Endothelial cell of umbilical vein (primary cell): ENCODE measurements around the gene HCN2. TPM values are rescaled to one million over a fixed set of nuclear protein-coding genes. Genes with fewer than 3 reads are reported as not detected.

Experiments
- BruUV-seq: library from RNA; stranded (reverse); fragments of 400-500 nt; replicated peaks from 2 replicates; lab custom pipeline; 2021; lab: Mats Ljungman, UMichigan
- CTCF ChIA-PET: fragments of 300-600, 350-600 bp; sonication (Branson Sonifier 250); formaldehyde crosslinking; loops from one replicate; lab custom pipeline; 2021; ENCODE audit warnings: antibody characterized with exemption, inconsistent platforms; lab: Charles Lee
- POLR2A ChIA-PET: fragments of 300-600, 350-600 bp; sonication (Branson Sonifier 250); formaldehyde crosslinking; loops from one replicate; lab custom pipeline; 2021; ENCODE audit warnings: antibody characterized with exemption, inconsistent platforms; lab: Charles Lee
- DNase-seq: peaks from one replicate; pipeline ENCODE4 v3.0.0-alpha.2; 2011; ENCODE audit warnings: low read depth, low spot score
- FAIRE-seq: peaks from 2 replicates; lab custom pipeline; 2011; peaks lifted over from hg19 to GRCh38; lab: Jason Lieb, UNC
- H2AFZ ChIP-seq: 2 replicates; pipeline ENCODE4 v1.6.0; 2012; ENCODE audit warnings: low read depth, low read length, control low read depth, inconsistent platforms
- H3K27ac ChIP-seq: 2 replicates; pipeline ENCODE4 v1.5.1; 2011; ENCODE audit warnings: low read depth, mild to moderate bottlenecking, control low read depth, low read length, moderate library complexity; ENCODE audit not compliant: insufficient read depth
- H3K27me3 ChIP-seq, 2 experiments: 2 replicates each; pipeline versions ENCODE4 v1.6.0 to v1.6.1; 2011; ENCODE audit warnings: low read length in 2 of 2, mixed read lengths in 1 of 2; ENCODE audit not compliant: control insufficient read depth in 2 of 2, insufficient read depth in 2 of 2
- H3K36me3 ChIP-seq, 2 experiments: 2 replicates in 1 of 2; 3 replicates in 1 of 2; pipeline ENCODE4 v1.5.1; 2011; ENCODE audit warnings: low read length in 2 of 2, mild to moderate bottlenecking in 1 of 2, moderate library complexity in 1 of 2; ENCODE audit not compliant: control insufficient read depth in 2 of 2, insufficient read depth in 2 of 2; ENCODE audit errors: extremely low read depth in 1 of 2
- H3K4me1 ChIP-seq: 3 replicates; pipeline ENCODE4 v1.5.1; 2011; ENCODE audit warnings: mild to moderate bottlenecking, low read length; ENCODE audit not compliant: control insufficient read depth, insufficient read depth; ENCODE audit errors: extremely low read depth
- H3K4me2 ChIP-seq: 2 replicates; pipeline ENCODE4 v1.6.1; 2011; ENCODE audit warnings: low read length, control low read depth, mixed read lengths; ENCODE audit not compliant: insufficient read depth
- H3K4me3 ChIP-seq, 3 experiments: fragments of 200-600 bp in 1 of 3; sonication (generic), shearing (Covaris generic) in 1 of 3; replicated peaks in 1 of 3; 2 replicates each; pipeline ENCODE4 v1.5.1; 2011 to 2016; ENCODE audit warnings: control low read depth in 3 of 3, low read length in 3 of 3, mild to moderate bottlenecking in 2 of 3, inconsistent platforms in 1 of 3, low read depth in 1 of 3, moderate library complexity in 1 of 3; ENCODE audit not compliant: insufficient read depth in 1 of 3
- H3K79me2 ChIP-seq: 2 replicates; pipeline ENCODE4 v1.6.0; 2012; ENCODE audit warnings: low read length, inconsistent platforms; ENCODE audit not compliant: control insufficient read depth, insufficient read depth
- H3K9ac ChIP-seq: replicated peaks from 2 replicates; pipeline ENCODE3; 2011; ENCODE audit warnings: low read length, control low read depth; ENCODE audit not compliant: insufficient read depth; ENCODE audit errors: extremely low read depth
- H3K9me1 ChIP-seq: replicated peaks from 3 replicates; pipeline ENCODE4 v1.6.0; 2011; ENCODE audit warnings: mild to moderate bottlenecking, low read length; ENCODE audit not compliant: control insufficient read depth, insufficient read depth; ENCODE audit errors: extremely low read depth
- H3K9me3 ChIP-seq: replicated peaks from 2 replicates; pipeline ENCODE4 v1.5.1; 2012; ENCODE audit warnings: low read length, inconsistent platforms; ENCODE audit not compliant: control insufficient read depth, insufficient read depth
- H4K20me1 ChIP-seq: replicated peaks from 2 replicates; pipeline ENCODE3; 2011; ENCODE audit warnings: mild to moderate bottlenecking, low read length; ENCODE audit not compliant: control insufficient read depth, insufficient read depth; ENCODE audit errors: extremely low read depth
- CTCF ChIP-seq, 2 donors: IDR thresholded peaks; 1 replicate in 1 of 2; 2 replicates in 1 of 2; pipeline ENCODE4 v1.5.1; 2011; ENCODE audit warnings: low read length in 2 of 2, mild to moderate bottlenecking in 2 of 2, moderate library complexity in 2 of 2, control low read depth in 1 of 2, inconsistent platforms in 1 of 2, low read depth in 1 of 2; ENCODE audit not compliant: insufficient read depth in 1 of 2; ENCODE audit errors: extremely low read depth in 1 of 2
- EZH2 ChIP-seq: IDR thresholded peaks from 2 replicates; pipeline ENCODE4 v1.6.1; 2012; ENCODE audit warnings: borderline replicate concordance, low read depth, mild to moderate bottlenecking, moderate library complexity, low read length, inconsistent platforms; ENCODE audit not compliant: severe bottlenecking
- FOS ChIP-seq: IDR thresholded peaks from 2 replicates; pipeline ENCODE4 v1.6.1; 2011; ENCODE audit warnings: mild to moderate bottlenecking, low read length, moderate library complexity, borderline replicate concordance; ENCODE audit not compliant: insufficient read depth
- GATA2 ChIP-seq: IDR thresholded peaks from 2 replicates; pipeline ENCODE4 v1.7.0; 2011; ENCODE audit warnings: low read depth, mild to moderate bottlenecking, moderate library complexity, mixed read lengths, low read length; ENCODE audit not compliant: insufficient read length, insufficient read depth
- JUN ChIP-seq: IDR thresholded peaks from 2 replicates; pipeline ENCODE4 v1.6.1; 2011; ENCODE audit warnings: borderline replicate concordance, low read depth; ENCODE audit not compliant: insufficient read length, insufficient read depth
- MAX ChIP-seq: IDR thresholded peaks from 2 replicates; pipeline ENCODE4 v1.6.1; 2011; ENCODE audit not compliant: insufficient read depth, insufficient read length
- MYC ChIP-seq: IDR thresholded peaks from one replicate; pipeline ENCODE4 v1.6.1; 2011; ENCODE audit warnings: mild to moderate bottlenecking, low read depth, low read length
- POLR2A ChIP-seq: IDR thresholded peaks from 2 replicates; pipeline ENCODE4 v1.6.1; 2012; ENCODE audit warnings: low read depth, mild to moderate bottlenecking, control low read depth, low read length
- POLR2AphosphoS5 ChIP-seq: IDR thresholded peaks from 2 replicates; pipeline ENCODE4 v1.6.1; 2012; ENCODE audit warnings: low read depth, mild to moderate bottlenecking, control low read depth, low read length, moderate library complexity; ENCODE audit not compliant: insufficient read depth
- dilution Hi-C: fragments of 300-500 bp; cut with MboI; formaldehyde crosslinking; loops from one replicate; pipeline ENCODE4 v1.15.0; 2019; ENCODE audit warnings: low sequenced_read_pairs; ENCODE audit not compliant: extremely low pct_ligation_motif_present
- intact Hi-C: fragments of 100-400 bp; cut with micrococcal nuclease; formaldehyde crosslinking; loops from one replicate; pipeline ENCODE4 v1.10.0; 2022
- polyA plus RNA-seq, 4 experiments: library from polyadenylated mRNA; depleted of rRNA in 3 of 4; stranded (reverse) in 3 of 4; unstranded in 1 of 4; fragments of >200 nt; gene quantifications; 2 replicates each; pipeline versions ENCODE4 v1.2.1 to v1.2.3, GENCODE V29; 2011 to 2012; ENCODE audit warnings: missing spikeins in 1 of 4
- total RNA-seq: library from RNA; stranded (reverse); gene quantifications from 2 replicates; pipeline ENCODE4 v1.2.3, GENCODE V29; 2021

Gene HCN2
- total and polyA plus RNA-seq, 2 donors (not counting 3 experiments of a cell fraction or from before 2014, with no cell fraction given), result 0.18 to 0.53 TPM

- no peaks in the 10 kb centered on the region for H3K9me3 ChIP-seq
- H3K27ac ChIP-seq, result no peak overlapping the region
- FAIRE-seq (no peak), DNase-seq (no peak)
- intact Hi-C loops, result no loop called here
- dilution Hi-C loops, result no loop called here
- TF ChIP-seq EZH2 (no peak), MAX (no peak), FOS (no peak), JUN (no peak), MYC (no peak), POLR2A (no peak), POLR2AphosphoS5 (no peak), GATA2 (no peak), CTCF (IDR thresholded peaks at IDR 0.05; ENCODE audit: extremely low read depth in 1 of 2, insufficient read depth in 1 of 2, low read depth in 1 of 2, low read length in 2 of 2) (no peak)
- no peaks in the 10 kb centered on the region for H3K27me3 ChIP-seq
- ChIA-PET POLR2A (no interaction called here), CTCF (no interaction called here)
- BruUV-seq, result no TSS peak
- no peak overlapping the region for H2AFZ ChIP-seq
- no peak overlapping the region for H3K4me3 ChIP-seq
- H3K9me1 ChIP-seq, result no peaks in the 10 kb centered on the region
- peaks cover 4% of the 10 kb centered on the region for H3K4me1 ChIP-seq
- no peak overlapping the region for H3K9ac ChIP-seq
- no peaks in the 10 kb centered on the region for H4K20me1 ChIP-seq
- peaks cover 4 to 12% of the 10 kb centered on the region in 2 experiments for H3K36me3 ChIP-seq
- no peak overlapping the region for H3K4me2 ChIP-seq
- H3K79me2 ChIP-seq, result no peaks in the 10 kb centered on the region
Observed at GRCh38 chr19:643736-644135, 54.1 kb downstream of the HCN2 start.
